ENCODE measurements around the gene GRID2.
"Not testable (repeated sequence)": the region's sequence is repeated elsewhere in the genome, so short reads cannot be mapped to it uniquely, and the experiment has no call there.

GRID2 gene

DNA sequence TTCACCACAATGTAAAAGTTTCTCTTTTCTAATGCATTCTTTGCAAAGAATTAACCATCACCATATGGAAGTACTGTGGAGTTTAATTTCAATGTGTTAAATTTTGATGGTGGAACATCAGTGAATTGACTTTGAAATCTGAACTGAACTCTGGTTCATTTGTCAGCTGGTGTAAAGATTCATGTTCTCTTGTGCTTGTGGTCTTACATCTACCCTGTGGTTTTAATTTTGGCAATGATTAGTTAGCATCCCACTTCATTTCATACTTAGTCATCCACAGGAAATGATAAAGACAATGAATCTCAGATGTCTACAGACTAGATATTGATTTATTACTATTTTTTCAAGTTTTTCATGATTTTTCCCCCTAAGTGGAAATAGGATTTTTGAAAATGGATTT lies 77.8 kb downstream of the GRID2 start:
- FAIRE-seq (no peak), DNase-seq (ENCODE audit: insufficient read length) (no peak)
- TF ChIP-seq POLR2A (IDR thresholded peaks at IDR 0.05; ENCODE audit: low read depth, low read length) = no peak
- no peak for TF ChIP-seq POLR2AphosphoS5 (IDR thresholded peaks at IDR 0.05; ENCODE audit: low read depth, low read length)
- TF ChIP-seq TAF1 (IDR thresholded peaks at IDR 0.05; ENCODE audit: borderline replicate concordance, low read depth, low read length) = no peak

DNA sequence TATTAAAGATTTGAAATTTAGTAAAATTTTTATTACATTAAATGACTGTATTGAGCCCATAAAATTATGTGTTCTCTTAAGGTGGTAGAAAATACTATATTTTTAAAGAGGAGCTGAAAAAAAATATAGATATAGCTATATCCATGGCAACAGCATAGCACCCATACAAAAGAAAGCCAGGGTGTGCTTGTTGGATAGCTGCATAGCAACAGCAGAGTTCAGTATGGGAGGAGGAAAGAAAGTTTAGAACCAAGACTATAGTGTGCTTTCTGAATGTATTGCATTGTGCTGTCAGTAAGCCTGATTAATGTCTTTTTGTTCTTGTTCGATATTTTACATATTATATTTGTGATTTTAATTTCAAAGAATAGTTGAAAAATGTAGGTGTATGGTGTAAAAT lies 78.4 kb downstream of the GRID2 start:
- DNase-seq (ENCODE audit: insufficient read length) (no peak), FAIRE-seq (no peak)
- TF ChIP-seq TAF1 (IDR thresholded peaks at IDR 0.05; ENCODE audit: borderline replicate concordance, low read depth, low read length) (no peak), POLR2AphosphoS5 (IDR thresholded peaks at IDR 0.05; ENCODE audit: low read depth, low read length) (no peak), POLR2A (IDR thresholded peaks at IDR 0.05; ENCODE audit: low read depth, low read length) (no peak)

DNA sequence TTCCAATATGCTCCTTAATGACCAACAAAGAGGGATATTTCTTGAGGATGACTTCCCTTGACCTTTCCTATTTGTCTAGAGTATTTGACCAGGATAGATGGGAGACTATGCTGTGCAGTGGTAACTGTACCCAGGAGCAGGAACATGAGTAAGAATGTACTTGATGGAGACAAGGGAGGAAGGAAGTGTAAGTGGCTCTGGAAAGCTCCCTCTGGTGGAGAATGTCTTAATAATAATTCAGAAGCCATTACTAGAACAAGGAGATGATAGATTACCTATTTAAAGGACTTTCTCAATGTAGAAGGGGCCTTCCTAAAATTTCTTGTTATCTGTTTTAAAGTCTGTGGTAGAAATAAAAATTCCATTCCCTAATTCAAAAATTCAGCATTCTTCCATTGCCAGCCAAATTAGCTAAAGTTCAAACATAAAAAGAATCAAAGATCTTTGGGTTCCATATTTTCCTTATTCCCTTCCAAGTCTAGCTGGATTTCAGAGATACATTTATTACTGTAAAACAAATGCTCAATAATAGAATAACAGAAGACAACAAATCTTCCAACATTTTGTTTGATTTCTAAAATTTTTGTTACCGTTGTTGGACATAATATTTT lies 83.8 kb downstream of the GRID2 start:
- no peak for FAIRE-seq
- DNase-seq (ENCODE audit: insufficient read length) = no peak
- TF ChIP-seq POLR2A (IDR thresholded peaks at IDR 0.05; ENCODE audit: low read depth, low read length) (no peak), TAF1 (IDR thresholded peaks at IDR 0.05; ENCODE audit: borderline replicate concordance, low read depth, low read length) (no peak), POLR2AphosphoS5 (IDR thresholded peaks at IDR 0.05; ENCODE audit: low read depth, low read length) (no peak)

DNA sequence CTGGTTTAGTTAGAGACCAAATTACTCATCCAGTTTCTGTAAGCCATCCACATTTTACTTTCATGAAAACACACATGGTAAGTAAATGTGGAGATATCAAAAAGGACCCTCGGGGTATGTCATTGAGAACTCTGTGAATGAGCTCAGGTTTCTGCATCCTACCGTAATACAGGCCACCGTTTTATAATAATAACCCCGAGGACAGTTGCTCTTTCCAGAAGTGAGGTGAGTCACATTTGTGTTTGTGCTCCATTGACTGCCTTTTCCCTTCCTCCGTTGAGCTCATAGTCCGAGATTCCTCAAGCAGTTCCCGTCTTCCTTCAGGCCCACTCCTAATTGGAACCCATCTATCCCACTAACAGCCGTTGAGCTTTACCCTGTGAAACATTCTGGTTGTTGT lies 95.3 kb downstream of the GRID2 start:
- no peak for DNase-seq (ENCODE audit: insufficient read length)
- no peak for TF ChIP-seq TAF1 (IDR thresholded peaks at IDR 0.05; ENCODE audit: borderline replicate concordance, low read depth, low read length)
- FAIRE-seq = no peak

DNA sequence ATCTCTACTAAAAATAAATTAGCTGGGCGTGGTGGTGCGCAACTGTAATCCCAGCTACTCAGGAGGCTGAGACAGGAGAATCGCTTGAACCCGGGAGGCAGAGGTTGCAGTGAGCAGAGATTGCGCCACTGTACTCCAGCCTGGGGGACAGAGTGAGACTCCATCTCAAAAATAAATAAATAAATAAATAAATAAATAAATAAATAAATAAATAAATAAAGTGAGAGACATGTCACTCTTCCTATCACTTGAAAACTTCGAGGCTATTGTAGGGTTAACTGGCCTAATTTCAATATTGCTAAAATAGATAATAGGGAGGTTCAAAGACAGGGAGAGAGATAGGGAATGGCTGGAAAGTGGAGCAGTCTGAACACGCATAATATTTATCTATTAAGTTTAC lies 99.8 kb downstream of the GRID2 start:
- not testable (repeated sequence) for FAIRE-seq; DNase-seq (ENCODE audit: insufficient read length)

DNA sequence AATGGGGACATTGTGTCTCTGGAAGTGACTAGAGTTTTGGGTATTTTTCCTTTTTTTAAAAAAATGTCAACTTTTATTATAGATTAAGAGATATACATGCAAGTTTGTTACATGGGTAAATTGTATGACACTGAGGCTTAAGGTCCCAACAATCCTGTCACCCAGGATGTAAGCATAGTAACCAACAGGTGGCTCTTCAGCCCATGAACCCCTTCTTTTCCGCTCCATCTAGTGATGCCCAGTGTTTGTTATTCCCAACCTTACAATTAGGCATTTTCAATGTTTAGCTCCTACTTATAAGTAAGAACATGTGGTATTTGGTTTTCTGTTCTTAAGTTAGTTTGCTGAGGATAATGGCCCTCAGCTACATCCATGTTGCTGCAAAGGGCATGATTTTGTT lies 102.7 kb downstream of the GRID2 start:
- no peak for FAIRE-seq
- TF ChIP-seq POLR2AphosphoS5 (IDR thresholded peaks at IDR 0.05; ENCODE audit: low read depth, low read length) = no peak
- TF ChIP-seq POLR2A (IDR thresholded peaks at IDR 0.05; ENCODE audit: low read depth, low read length) = no peak
- no peak for TF ChIP-seq TAF1 (IDR thresholded peaks at IDR 0.05; ENCODE audit: borderline replicate concordance, low read depth, low read length)
- no peak for DNase-seq (ENCODE audit: insufficient read length)

DNA sequence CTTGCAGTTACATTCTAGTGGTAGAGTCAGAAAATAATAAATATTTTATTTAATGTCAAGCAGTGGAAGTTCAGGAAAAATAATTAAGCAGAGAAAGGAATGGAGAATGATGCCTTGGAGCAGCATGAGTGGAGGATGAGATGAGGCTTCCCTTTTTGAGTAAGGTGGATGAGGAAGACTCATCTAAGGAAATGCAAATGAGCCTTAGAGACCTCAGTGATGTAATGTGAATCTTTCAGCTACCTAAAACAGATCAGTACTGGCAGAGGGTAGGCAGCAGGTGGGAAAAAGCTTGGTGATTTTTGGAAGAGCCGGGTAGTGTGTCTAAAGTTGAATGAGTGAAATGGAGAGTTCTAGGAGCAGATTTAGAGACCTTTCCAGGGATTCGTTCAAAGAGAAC lies 118.2 kb downstream of the GRID2 start:
- DNase-seq (ENCODE audit: insufficient read length) (no peak), FAIRE-seq (no peak)
- TF ChIP-seq POLR2A (IDR thresholded peaks at IDR 0.05; ENCODE audit: low read depth, low read length) (no peak), POLR2AphosphoS5 (IDR thresholded peaks at IDR 0.05; ENCODE audit: low read depth, low read length) (no peak), TAF1 (IDR thresholded peaks at IDR 0.05; ENCODE audit: borderline replicate concordance, low read depth, low read length) (no peak)

DNA sequence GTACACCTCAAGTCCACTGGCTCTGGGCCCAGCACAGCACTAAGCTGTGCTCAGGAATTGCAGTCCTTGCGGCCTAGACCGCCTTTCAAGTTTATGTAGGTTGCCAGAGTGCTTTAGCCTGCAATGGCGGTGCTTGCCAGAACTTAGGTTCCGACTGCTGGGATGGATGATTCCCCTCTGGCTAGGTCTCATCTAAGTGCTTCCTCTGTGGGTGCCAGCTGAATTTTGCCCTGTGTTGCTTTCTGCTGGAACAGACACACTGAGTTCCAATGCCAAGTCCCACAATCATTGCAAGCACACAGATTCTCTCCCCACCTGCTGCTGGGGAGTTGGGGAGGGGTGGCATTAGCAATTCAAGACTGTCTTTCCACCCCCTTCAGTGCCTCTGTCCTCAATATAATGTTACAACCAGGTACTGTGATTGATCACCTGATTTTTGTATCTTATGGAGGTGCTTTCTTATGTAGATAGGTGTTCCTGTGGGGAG lies 129.5 kb downstream of the GRID2 start:
- no peak for DNase-seq (ENCODE audit: insufficient read length)
- TF ChIP-seq POLR2AphosphoS5 (IDR thresholded peaks at IDR 0.05; ENCODE audit: low read depth, low read length) (no peak), TAF1 (IDR thresholded peaks at IDR 0.05; ENCODE audit: borderline replicate concordance, low read depth, low read length) (no peak), POLR2A (IDR thresholded peaks at IDR 0.05; ENCODE audit: low read depth, low read length) (no peak)
- no peak for FAIRE-seq

DNA sequence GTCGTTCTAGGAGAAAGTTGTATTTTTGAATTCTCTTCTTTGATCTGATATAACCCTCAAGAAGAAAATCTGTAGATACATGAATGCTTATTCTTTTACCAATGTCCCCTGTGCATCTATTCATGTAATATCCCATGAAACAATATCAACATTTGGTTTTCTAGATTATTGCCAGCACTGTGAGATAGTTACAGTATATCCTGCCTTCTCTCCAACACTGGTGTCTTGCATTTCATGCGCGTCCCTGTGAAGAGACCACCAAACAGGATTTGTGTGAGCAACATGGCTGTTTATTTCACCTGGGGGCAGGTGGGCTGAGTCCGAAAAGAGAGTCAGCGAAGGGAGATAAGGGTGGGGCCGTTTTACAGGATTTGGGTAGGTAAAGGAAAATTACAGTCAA lies 135.0 kb downstream of the GRID2 start:
- not testable (repeated sequence) for DNase-seq (ENCODE audit: insufficient read length); FAIRE-seq

DNA sequence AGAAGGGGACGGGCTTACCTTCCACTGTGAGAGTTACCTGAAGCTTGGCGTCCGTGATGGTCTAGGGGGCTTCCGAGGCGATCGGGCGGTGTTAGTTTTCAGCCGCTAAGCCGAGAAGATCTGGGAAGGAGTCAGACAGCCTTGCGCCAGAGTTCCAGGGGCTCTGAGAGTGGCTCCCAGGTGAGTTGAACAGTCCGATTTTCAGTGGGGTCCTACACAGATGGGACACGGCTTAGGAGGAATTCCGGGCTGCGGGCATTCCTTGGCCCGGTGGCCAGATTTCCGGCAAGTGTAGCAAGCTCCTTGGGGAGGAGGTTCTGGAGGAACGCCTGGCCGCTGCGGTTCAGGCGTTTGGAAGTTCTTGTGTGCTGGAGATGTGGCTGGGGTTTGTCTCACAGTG lies 138.4 kb downstream of the GRID2 start:
- not testable (repeated sequence) for DNase-seq (ENCODE audit: insufficient read length); FAIRE-seq

DNA sequence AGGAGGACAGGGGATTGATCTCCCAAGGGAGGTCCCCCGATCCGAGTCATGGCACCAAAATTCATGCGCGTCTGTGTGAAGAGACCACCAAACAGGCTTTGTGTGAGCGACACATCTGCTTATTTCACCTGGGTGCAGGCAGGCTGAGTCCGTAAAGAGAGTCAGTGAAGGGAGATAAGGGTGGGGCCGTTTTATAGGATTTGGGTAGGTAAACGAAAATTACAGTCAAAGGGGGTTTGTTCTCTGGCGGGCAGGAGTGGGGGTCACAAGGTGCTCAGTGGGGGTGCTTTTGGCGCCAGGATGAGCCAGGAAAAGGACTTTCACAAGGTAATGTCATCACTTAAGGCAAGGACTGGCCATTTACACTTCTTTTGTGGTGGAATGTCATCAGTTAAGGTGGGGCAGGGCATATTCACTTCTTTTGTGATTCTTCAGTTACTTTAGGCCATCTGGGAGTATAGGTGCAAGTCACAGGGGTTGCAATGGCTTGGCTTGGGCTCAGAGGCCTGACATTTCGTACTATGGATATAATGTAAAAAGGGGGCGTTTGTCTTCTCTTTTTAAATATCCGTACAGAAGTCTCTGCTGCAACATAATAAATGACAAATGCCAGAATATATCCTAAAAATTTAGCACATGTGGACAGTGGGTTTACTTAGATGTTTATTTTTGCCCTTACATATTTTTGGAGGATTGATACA lies 140.5 kb downstream of the GRID2 start:
- not testable (repeated sequence) for FAIRE-seq; DNase-seq (ENCODE audit: insufficient read length)

DNA sequence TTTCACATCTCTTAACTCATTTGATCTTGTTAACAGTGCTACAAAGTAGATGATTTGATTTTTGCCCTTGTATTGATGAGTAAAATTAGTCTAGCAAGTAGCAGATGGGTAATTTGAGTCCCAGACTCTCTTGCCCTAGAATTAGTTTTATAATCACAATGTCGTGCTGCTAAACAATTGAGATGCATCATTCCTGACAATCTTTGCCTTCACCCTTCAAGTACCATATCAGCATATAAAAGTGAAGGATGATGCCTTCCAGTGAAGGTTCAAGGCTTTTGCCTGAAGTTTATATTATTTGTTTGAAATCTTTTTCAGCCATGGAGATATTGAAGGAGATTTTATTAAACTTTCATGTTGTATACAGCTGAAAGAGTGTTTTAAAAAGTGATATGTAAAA lies 141.4 kb downstream of the GRID2 start:
- no peak for DNase-seq (ENCODE audit: insufficient read length)
- TF ChIP-seq TAF1 (IDR thresholded peaks at IDR 0.05; ENCODE audit: borderline replicate concordance, low read depth, low read length) (no peak), POLR2AphosphoS5 (IDR thresholded peaks at IDR 0.05; ENCODE audit: low read depth, low read length) (no peak), POLR2A (IDR thresholded peaks at IDR 0.05; ENCODE audit: low read depth, low read length) (no peak)
- no peak for FAIRE-seq

DNA sequence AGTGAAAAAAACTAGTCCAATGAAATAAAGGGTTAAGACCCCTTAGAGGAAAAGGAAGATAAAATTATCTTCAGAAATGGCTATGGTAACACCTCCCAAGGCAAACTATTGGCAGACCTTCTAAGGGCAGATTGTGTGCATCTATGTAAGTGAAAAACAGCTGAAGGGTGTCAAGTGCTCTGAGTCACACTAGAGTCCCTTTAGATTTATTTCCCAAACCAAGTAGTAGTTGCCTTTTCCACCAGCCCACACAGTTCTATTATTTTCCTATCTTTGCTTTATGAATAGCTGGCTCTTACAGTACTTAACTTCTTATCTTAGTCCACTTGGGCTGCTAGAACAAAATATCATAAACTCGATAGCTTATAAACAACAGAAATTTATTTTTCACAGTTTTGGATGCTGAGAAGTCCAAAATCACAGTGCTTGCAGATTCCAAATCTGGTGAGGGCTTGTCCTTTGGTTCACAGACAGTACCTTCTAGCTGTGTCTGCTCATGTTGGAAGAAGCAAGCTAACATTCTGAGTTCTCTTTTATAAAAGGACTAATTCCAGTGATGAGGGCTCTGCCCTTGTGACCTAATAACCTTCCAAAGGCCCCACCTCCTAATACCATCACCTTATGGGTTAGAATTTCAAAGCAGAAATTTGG lies 143.6 kb downstream of the GRID2 start:
- TF ChIP-seq POLR2A (IDR thresholded peaks at IDR 0.05; ENCODE audit: low read depth, low read length) = no peak
- DNase-seq (ENCODE audit: insufficient read length) (no peak), FAIRE-seq (no peak)

DNA sequence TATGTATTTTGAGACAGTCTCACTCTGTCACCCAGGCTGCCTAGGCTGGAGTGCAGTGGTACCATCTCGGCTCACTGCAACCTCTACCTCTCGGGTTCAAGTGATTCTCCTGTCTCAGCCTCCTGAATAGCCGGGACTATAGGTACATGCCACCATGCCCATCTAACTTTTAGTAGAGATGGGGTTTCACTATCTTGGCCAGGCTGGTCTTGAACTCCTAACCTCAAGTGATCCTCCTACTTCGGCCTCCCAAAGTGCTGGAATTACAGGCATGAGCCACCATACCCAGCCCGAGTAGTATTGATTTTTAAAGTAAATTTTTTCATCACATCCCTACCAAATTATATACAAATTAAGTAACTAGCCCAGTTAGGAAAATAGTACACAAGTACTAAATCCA lies 144.4 kb downstream of the GRID2 start:
- FAIRE-seq = not testable (repeated sequence)

More for the DNA sequence above, 144.4 kb downstream of the GRID2 start:
- DNase-seq (ENCODE audit: insufficient read length) = not testable (repeated sequence)
